HFF-Myc (cell line): ENCODE results near the gene KCNMA1.

ENCODE experiments used
- DNase-seq: peaks from one replicate; pipeline ENCODE4 v3.0.0-alpha.2; 2011; ENCODE audit warnings: low read depth; ENCODE audit errors: extremely low read depth
- H3K4me3 ChIP-seq: replicated peaks from 2 replicates; pipeline ENCODE4 v1.5.1; 2011; ENCODE audit warnings: low read depth, mild to moderate bottlenecking, control low read depth, low read length
- TF ChIP-seq, protein P1 (sequence below): IDR thresholded peaks from 2 replicates; pipeline ENCODE4 v1.5.1; 2012; ENCODE audit warnings: mild to moderate bottlenecking, low read depth, low read length, control low read depth; ENCODE audit errors: missing control alignments

KCNMA1 gene

DNA sequence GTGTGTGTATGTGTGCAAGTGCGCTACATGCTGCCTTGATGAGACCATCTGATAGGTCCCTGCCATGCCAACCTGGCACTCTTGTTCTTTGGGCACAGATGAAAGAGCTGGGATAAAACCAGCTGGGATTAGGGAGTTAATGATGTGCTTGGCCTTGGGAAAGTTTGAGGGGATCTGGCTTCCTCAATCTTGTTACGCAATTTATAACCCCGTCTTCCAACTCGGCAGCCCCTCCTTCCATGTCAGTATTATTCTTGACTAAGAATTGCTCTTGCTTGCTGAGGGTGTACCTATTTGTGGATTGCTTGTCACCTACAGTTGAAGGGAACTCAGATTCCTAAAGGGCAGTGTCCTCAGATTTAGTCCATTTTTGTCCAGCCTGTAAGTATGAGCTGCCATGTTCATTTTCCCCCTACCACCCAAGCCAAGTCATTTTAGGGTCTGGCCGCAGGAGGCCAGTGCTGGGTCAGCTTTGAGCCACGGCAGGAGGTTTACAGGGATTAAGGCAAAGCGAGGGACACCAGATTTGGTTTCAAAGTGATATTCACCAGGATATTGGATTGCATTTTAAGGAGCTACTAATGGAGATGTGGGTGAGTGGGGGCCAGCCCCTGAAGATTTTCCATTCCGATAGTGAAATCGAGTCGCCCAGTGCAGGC, 34.1 kb upstream of the KCNMA1 start:
- DNase-seq: no peak
- TF ChIP-seq, protein P1, sequence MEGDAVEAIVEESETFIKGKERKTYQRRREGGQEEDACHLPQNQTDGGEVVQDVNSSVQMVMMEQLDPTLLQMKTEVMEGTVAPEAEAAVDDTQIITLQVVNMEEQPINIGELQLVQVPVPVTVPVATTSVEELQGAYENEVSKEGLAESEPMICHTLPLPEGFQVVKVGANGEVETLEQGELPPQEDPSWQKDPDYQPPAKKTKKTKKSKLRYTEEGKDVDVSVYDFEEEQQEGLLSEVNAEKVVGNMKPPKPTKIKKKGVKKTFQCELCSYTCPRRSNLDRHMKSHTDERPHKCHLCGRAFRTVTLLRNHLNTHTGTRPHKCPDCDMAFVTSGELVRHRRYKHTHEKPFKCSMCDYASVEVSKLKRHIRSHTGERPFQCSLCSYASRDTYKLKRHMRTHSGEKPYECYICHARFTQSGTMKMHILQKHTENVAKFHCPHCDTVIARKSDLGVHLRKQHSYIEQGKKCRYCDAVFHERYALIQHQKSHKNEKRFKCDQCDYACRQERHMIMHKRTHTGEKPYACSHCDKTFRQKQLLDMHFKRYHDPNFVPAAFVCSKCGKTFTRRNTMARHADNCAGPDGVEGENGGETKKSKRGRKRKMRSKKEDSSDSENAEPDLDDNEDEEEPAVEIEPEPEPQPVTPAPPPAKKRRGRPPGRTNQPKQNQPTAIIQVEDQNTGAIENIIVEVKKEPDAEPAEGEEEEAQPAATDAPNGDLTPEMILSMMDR: no peak
- H3K4me3 ChIP-seq: no peak overlapping the region

DNA sequence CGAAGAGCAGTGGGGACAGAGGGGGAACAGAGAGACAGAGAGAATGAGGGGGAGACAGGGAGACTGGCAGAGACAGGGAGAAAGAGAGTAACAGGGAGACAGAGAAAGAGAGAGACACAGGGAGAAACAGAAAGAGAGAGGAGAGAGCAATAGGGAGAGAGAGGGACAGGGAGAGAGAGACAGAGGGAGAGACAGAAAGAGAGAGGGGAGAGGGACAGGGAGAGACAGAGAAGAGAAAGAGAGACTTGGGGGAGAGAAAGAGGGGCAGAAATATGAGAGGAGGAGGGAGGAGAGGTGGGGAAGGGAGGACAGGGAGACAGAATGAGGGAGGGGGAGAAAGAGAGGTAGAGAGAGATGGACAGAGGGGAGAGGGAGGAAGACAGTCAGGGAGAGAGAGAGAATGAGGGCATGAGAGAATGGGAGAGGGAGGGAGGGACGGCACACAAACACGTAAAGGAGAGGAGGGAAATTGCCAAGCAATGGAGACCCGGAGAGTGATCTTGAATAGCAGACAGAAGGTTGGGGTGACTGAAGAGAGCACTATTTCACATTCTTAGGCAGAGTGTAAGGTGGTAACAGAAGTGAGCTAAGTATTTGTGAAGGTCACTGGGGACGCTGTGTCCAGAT, 33.3 kb upstream of the KCNMA1 start:
- DNase-seq: no peak
- TF ChIP-seq, protein P1: no peak
- H3K4me3 ChIP-seq: no peak overlapping the region

DNA sequence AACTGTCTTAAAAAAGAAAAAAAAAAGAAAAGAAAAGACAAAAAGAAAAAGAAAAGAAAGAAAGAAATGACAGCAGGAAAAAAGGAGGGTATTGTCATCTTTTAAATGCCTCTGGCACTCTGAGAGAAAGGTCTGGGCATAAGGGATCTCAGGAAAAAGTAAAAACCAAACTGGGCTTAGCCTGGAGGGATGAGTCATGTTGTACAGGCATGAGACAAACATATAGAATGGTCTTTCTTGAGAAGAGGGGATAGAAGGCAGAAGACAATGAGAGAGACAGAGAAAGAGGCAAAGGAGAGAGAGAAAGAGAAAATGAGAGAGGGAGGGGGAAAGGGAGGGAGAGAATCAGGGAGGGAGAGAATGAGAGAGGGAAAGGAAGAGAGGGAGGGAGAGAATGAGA, 32.3 kb upstream of the KCNMA1 start:
- no peak overlapping the region for H3K4me3 ChIP-seq
- TF ChIP-seq, protein P1: no peak
- no peak for DNase-seq

DNA sequence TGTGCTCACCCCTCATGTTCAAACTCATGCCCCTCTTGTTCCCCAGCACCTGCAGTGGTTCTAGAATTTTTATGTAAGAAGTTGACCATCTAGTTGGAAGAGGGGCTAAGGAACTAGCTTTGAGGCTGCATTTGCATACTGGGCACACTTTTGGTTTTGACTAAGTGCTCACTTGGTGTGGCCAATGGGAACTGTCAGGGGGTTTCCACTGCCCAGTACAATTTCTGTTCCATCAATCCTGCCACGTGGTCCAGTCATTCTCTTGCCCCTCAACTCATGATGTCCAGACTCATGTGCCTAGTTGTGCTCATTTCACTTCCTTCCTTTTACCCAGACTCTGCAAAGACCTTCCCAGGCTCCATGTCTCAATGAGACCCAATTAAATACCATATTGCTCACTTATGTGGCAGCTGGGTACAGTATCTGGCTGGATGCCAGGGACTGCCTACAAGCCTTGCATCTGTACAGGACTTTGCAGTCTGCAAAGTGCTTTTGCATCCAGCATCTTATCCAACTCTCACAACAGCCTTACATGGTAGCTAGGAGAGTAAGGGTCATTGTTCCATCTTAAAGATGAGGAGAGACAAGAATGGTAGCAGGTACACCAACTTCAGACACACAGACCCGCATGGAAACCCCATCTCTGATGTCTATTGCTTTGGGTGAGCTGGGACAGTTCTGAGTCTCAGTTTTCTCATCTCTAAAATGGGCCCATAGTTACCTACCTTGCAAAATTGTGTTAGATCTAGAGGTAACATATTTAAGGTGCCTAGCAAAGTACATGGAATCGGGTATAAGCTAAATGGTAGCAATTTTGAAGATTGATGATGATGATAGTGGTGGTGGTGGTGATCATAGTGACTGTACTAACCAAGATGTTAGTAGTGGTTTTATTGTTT, 30.1 kb upstream of the KCNMA1 start:
- H3K4me3 ChIP-seq: no peak overlapping the region
- no peak for DNase-seq
- TF ChIP-seq, protein P1: no peak

DNA sequence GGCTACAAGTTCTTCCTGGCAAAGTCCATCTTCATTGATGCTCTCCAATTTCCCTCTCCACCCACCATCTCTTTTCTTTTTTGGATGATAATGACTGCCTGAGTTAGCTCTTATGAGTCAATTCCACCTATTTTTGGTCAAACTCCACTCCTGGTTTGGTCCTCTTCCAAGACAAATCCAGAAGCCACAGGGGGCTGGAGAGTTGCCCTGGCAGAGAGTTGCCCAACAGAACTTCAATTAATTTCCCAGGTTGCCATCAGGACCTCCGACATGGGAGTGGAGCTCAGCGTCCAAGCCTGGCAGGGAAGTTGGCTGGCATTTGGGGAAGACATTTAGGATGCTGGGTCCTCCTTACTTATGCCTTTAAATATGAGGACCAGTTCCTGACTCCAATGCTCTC, 29.2 kb upstream of the KCNMA1 start:
- TF ChIP-seq, protein P1: no peak
- DNase-seq: no peak

DNA sequence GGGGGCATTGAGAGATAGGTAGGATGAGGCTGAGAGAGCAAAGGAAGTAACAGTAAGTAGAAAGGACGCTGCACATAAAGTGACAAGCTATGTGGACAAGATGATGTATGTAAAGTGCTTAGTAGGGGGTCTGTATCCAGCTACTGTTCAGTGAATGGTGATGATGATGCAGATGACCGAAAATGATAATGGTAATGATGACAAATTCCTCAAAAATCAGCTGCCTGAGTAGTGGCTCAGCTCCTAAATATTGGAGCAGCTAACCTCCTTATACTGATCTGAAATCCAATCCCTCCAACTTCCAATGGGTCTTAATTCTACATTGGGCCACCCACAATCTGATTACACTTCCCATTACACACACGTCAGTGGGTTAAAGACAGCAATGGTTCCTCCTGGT, 27.1 kb upstream of the KCNMA1 start:
- DNase-seq: no peak
- TF ChIP-seq, protein P1: no peak
- no peak overlapping the region for H3K4me3 ChIP-seq

More for the DNA sequence above, 29.2 kb upstream of the KCNMA1 start:
- no peak overlapping the region for H3K4me3 ChIP-seq
